Measurements from ENCODE around the gene KRTAP5-8.
"Not testable (repeated sequence)": the region's sequence is repeated elsewhere in the genome, so short reads cannot be mapped to it uniquely, and the experiment has no call there.

DNA sequence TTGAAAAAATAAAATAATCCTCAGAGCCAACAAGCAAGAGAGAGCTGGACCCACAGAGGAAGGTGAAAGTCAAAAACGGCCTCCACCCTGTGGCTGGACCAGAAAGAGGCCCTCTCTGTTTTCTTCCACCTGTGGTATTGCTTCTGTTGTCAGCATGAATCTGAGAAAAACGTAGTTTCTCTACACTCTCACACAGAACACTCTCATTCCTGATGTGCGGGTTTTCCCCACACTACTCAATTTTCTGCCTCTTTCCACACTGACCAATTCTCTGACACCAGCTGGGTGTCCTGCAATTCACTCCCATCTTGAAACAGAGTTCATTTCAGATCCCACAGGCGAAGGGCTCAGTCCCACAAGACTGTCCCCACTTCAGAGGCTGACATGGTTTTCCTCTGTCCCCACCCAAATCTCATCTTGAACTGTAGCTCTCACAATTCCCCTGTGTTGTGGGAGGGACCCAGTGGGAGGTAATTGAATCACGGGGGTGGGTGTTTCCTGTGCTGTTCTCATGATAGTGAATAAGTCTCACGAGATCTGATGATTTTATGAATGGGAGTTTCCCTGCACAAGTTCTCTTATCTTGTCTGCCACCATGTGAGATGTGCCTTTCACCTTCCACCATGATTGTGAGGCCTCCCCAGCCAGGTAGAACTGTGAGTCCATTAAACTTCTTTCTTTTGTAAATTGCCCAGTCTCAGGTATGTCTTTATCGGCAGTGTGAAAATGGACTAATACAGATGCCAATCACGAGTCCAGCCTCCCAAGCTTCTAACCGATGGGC is 2.9 kb downstream of the KRTAP5-8 start:
- TF ChIP-seq NFYB (CRISPR knock-in tag; conservative IDR thresholded peaks at IDR 0.05; ENCODE audit: low read depth); ZNF423 (CRISPR knock-in tag; IDR thresholded peaks at IDR 0.05); ZNF416 (CRISPR knock-in tag; IDR thresholded peaks at IDR 0.05); ZNF317 (CRISPR knock-in tag; IDR thresholded peaks at IDR 0.05; ENCODE audit: borderline replicate concordance, low read depth); NFE2L1 (CRISPR knock-in tag; IDR thresholded peaks at IDR 0.05); ETV6 (CRISPR knock-in tag; IDR thresholded peaks at IDR 0.05): not testable (repeated sequence)
- TF ChIP-seq, protein P1, sequence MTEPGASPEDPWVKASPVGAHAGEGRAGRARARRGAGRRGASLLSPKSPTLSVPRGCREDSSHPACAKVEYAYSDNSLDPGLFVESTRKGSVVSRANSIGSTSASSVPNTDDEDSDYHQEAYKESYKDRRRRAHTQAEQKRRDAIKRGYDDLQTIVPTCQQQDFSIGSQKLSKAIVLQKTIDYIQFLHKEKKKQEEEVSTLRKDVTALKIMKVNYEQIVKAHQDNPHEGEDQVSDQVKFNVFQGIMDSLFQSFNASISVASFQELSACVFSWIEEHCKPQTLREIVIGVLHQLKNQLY (CRISPR knock-in tag; IDR thresholded peaks at IDR 0.05), result not testable (repeated sequence)
- TF ChIP-seq, protein P2, sequence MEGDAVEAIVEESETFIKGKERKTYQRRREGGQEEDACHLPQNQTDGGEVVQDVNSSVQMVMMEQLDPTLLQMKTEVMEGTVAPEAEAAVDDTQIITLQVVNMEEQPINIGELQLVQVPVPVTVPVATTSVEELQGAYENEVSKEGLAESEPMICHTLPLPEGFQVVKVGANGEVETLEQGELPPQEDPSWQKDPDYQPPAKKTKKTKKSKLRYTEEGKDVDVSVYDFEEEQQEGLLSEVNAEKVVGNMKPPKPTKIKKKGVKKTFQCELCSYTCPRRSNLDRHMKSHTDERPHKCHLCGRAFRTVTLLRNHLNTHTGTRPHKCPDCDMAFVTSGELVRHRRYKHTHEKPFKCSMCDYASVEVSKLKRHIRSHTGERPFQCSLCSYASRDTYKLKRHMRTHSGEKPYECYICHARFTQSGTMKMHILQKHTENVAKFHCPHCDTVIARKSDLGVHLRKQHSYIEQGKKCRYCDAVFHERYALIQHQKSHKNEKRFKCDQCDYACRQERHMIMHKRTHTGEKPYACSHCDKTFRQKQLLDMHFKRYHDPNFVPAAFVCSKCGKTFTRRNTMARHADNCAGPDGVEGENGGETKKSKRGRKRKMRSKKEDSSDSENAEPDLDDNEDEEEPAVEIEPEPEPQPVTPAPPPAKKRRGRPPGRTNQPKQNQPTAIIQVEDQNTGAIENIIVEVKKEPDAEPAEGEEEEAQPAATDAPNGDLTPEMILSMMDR (IDR thresholded peaks at IDR 0.05), result not testable (repeated sequence)
- TF ChIP-seq, protein P3, sequence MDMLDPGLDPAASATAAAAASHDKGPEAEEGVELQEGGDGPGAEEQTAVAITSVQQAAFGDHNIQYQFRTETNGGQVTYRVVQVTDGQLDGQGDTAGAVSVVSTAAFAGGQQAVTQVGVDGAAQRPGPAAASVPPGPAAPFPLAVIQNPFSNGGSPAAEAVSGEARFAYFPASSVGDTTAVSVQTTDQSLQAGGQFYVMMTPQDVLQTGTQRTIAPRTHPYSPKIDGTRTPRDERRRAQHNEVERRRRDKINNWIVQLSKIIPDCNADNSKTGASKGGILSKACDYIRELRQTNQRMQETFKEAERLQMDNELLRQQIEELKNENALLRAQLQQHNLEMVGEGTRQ (CRISPR knock-in tag; IDR thresholded peaks at IDR 0.05), result not testable (repeated sequence)
- TF ChIP-seq, protein P4, sequence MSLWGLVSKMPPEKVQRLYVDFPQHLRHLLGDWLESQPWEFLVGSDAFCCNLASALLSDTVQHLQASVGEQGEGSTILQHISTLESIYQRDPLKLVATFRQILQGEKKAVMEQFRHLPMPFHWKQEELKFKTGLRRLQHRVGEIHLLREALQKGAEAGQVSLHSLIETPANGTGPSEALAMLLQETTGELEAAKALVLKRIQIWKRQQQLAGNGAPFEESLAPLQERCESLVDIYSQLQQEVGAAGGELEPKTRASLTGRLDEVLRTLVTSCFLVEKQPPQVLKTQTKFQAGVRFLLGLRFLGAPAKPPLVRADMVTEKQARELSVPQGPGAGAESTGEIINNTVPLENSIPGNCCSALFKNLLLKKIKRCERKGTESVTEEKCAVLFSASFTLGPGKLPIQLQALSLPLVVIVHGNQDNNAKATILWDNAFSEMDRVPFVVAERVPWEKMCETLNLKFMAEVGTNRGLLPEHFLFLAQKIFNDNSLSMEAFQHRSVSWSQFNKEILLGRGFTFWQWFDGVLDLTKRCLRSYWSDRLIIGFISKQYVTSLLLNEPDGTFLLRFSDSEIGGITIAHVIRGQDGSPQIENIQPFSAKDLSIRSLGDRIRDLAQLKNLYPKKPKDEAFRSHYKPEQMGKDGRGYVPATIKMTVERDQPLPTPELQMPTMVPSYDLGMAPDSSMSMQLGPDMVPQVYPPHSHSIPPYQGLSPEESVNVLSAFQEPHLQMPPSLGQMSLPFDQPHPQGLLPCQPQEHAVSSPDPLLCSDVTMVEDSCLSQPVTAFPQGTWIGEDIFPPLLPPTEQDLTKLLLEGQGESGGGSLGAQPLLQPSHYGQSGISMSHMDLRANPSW (CRISPR knock-in tag; conservative IDR thresholded peaks at IDR 0.05; ENCODE audit: low read depth), result not testable (repeated sequence)
- TF ChIP-seq, protein P5, sequence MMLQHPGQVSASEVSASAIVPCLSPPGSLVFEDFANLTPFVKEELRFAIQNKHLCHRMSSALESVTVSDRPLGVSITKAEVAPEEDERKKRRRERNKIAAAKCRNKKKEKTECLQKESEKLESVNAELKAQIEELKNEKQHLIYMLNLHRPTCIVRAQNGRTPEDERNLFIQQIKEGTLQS (CRISPR knock-in tag; conservative IDR thresholded peaks at IDR 0.05), result not testable (repeated sequence)
- TF ChIP-seq, protein P6, sequence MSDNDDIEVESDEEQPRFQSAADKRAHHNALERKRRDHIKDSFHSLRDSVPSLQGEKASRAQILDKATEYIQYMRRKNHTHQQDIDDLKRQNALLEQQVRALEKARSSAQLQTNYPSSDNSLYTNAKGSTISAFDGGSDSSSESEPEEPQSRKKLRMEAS (CRISPR knock-in tag; IDR thresholded peaks at IDR 0.05), result not testable (repeated sequence)
- TF ChIP-seq, protein P7, sequence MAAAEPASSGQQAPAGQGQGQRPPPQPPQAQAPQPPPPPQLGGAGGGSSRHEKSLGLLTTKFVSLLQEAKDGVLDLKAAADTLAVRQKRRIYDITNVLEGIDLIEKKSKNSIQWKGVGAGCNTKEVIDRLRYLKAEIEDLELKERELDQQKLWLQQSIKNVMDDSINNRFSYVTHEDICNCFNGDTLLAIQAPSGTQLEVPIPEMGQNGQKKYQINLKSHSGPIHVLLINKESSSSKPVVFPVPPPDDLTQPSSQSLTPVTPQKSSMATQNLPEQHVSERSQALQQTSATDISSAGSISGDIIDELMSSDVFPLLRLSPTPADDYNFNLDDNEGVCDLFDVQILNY (CRISPR knock-in tag; IDR thresholded peaks at IDR 0.05), result not testable (repeated sequence)
